Sciatic nerve (tissue), 2 donors: ENCODE results near the gene CELF4. TPM values are rescaled to one million over a fixed set of nuclear protein-coding genes. Genes with fewer than 3 reads are reported as not detected.

Experiments used
- ATAC-seq: fragments of 200-7000 bp; cut with Tn5 transposase; one replicate; pipeline ENCODE4 v1.9.1; 2020; ENCODE audit warnings: mild to moderate bottlenecking, moderate library complexity
- DNase-seq: peaks from one replicate; pipeline ENCODE4 v3.0.0-alpha.2; 2020; ENCODE audit warnings: low spot score
- intact Hi-C: fragments of 100-400 bp; cut with DNase I; formaldehyde crosslinking; loops from one replicate; pipeline ENCODE4 v1.14.2; 2022
- total RNA-seq: library from RNA; stranded (reverse); fragmentation: NEBNext Ultra II Directional; extraction: Animal tissue kit (Norgen Biotek cat#: 25700); gene quantifications from one replicate; pipeline ENCODE4 v1.2.1, GENCODE V29; 2021
- donor health status: DM: no; HTN: no; CAD: no.
- donor health status: DM: no; HTN: no; CAD: no.

The CELF4 gene
- total RNA-seq: 0.45 TPM

GRCh38 chr18:37565101-37565976, at the start of gene CELF4:
CELF4 (minus strand) TSS chr18:37565798.
- intact Hi-C loops: no loop called here
- peak; percentile 28 for ATAC-seq
- no peak for DNase-seq

- ATAC-seq (no peak), DNase-seq (no peak)
- intact Hi-C loops: no loop called here
These were observed 47.6 kb upstream of the CELF4 start for GRCh38 chr18:37613253-37613565.

- intact Hi-C loops: no loop called here
- DNase-seq: no peak
- no peak for ATAC-seq
These were observed 47.1 kb upstream of the CELF4 start for GRCh38 chr18:37612524-37613252.

DNA sequence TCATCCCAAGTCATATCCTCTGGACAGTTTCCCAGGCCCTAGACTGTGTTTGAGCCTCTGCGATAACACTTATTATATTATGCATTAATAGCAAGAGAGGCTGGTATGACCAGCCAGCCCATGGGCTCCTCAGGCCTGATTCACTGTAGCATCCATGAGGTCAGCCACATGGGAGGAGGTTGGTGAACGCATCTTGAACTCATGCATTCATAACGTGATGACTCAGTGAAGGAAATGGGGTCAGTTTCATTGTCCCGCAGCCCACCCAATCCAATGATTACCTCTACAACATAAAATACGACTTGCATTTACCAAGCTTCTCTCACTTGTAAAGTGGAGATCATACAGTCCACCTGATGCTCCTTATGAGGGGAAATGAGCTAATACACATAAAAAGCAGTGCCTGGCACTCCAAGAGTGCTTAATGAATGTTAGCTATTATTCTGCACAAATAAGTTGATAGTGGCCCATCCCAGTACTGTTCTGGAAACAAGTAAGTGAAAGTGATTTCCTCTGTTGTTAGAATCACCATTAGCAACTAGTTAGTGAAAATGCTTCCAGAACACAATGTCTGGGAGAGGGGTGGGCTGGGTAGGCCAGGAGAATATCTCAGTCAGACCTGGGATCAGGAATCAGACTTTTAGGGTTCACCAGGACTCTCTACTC, 46.1 kb upstream of the CELF4 start:
- intact Hi-C loops: no loop called here
- DNase-seq: no peak

DNA sequence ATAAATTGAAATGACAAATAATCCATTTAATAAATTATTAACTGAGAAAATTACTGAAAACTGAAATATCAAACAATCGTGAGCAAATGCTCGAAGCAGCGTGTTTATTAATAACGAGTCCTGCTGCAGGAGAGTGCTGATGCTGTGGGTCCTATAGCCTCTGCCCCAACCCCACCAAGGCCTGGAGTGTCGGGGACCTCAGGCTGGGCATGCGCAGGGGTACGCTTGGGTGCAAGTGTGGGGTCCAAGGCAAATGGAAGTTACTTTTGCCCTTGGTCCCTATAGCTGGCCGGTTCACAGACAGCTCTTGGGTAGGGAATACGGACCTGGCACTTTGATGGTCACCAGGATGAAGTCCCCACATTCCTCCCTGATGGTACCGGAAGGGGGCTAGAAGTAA, 43.3 kb upstream of the CELF4 start:
- no peak for ATAC-seq
- DNase-seq: no peak
- intact Hi-C loops: no loop called here

More for the DNA sequence above, 46.1 kb upstream of the CELF4 start:
- ATAC-seq: no peak

GRCh38 chr18:37607281-37607680, 41.7 kb upstream of the CELF4 start:
- intact Hi-C loops: no loop called here
- DNase-seq (no peak), ATAC-seq (no peak)

GRCh38 chr18:37604032-37604431, 38.4 kb upstream of the CELF4 start:
- ATAC-seq (no peak), DNase-seq (no peak)
- intact Hi-C loops: no loop called here

DNA sequence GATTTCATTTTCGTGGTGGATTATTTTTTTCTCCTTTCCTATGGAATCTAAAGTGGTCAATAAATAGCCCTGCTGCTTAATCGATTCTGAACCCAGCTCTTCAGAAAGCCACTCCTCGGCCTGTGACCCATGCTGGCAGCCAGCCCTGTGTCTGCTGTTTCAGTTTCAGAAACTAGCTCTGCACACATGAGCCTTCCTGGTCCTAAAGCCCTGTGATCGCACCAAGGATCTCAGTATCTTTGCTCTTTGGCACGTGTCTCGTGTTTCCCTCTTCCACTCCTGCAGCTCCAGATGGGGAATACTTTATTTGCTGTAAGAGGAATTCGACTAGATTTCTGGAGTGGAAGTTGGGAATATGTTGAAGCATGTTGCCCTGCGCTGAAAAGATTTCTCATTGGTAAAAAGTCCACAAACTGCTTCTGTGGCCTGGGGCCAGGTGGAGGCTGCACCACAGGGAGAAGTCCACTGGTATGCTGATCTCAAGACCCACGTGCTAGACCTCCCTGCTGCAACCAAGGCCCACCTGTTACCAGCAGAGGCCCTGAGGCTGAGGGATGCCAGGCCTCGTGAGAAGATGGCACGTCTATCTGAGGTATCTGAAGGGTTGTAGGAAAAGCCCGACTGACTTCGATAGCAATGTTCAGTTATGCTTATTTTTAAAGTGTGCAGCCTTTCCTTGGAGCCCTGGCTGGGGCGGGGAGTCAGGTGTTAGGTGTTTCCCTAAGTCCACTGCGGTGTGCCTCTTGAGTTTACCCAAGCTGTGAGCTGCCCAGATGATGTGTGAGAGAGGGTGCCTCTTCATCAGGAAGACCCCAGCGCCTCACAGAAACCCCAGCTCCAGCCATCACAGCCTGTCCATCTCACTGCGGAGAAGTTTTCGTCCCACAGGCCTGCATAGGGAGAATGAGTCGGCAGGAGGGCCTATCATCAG, 33.6 kb upstream of the CELF4 start:
- DNase-seq (no peak), ATAC-seq (no peak)
- intact Hi-C loops: no loop called here

- intact Hi-C loops: no loop called here
- ATAC-seq: no peak
- DNase-seq: no peak
These were observed 32.8 kb upstream of the CELF4 start for GRCh38 chr18:37598396-37598795.

DNA sequence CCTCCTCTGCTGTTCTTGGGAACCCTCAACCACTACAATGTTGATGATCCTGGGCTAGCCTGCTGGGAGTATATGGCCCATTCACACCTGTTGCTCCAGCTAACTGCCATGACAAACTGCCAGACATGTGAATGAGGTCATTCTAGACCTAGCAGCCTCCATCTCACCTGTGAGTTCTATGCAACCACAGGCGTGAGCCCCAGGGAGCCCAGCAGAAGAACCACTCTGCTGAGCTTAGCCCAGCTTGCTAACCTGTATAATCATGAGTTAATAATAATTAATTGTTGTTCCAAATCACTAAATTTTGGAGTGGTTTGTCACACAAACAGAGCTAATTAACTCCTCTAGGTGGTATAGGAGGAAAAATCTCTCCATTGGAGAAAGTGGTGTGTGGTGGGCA, 24.7 kb upstream of the CELF4 start:
- ATAC-seq (no peak), DNase-seq (no peak)
- intact Hi-C loops: no loop called here

GRCh38 chr18:37588289-37588688, 22.7 kb upstream of the CELF4 start:
- no peak for ATAC-seq
- intact Hi-C loops: no loop called here
- no peak for DNase-seq

- intact Hi-C loops: no loop called here
- DNase-seq (no peak), ATAC-seq (no peak)
These were observed 21.1 kb upstream of the CELF4 start for GRCh38 chr18:37586656-37587225.

- ATAC-seq (no peak), DNase-seq (no peak)
- intact Hi-C loops: no loop called here
These were observed 19.5 kb upstream of the CELF4 start for GRCh38 chr18:37584952-37585695.

- DNase-seq: no peak
- intact Hi-C loops: no loop called here
- no peak for ATAC-seq
These were observed 18.6 kb upstream of the CELF4 start for GRCh38 chr18:37584217-37584616.

DNA sequence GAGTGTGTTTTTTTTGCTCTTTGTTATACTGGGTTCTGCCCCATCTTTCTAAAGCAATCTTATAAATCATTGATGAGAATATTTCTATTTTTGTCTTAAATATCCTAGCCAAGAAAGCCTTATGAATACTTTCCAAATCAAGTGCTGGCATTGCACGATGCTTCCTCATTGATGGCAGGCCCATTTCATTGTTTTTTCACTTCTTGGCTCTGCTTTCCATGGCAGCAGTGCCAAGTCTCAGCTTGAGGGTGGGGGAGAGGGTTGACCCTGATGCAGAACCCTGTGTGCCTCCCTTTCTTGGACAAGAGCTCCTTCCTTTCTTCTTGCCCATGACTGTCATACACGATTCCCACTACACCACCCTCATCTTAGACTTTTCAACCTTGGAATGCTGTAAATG, 16.7 kb upstream of the CELF4 start:
- intact Hi-C loops: no loop called here
- ATAC-seq: no peak
- DNase-seq: no peak

GRCh38 chr18:37578886-37579513, 13.4 kb upstream of the CELF4 start:
- DNase-seq (no peak), ATAC-seq (no peak)
- intact Hi-C loops: no loop called here

DNA sequence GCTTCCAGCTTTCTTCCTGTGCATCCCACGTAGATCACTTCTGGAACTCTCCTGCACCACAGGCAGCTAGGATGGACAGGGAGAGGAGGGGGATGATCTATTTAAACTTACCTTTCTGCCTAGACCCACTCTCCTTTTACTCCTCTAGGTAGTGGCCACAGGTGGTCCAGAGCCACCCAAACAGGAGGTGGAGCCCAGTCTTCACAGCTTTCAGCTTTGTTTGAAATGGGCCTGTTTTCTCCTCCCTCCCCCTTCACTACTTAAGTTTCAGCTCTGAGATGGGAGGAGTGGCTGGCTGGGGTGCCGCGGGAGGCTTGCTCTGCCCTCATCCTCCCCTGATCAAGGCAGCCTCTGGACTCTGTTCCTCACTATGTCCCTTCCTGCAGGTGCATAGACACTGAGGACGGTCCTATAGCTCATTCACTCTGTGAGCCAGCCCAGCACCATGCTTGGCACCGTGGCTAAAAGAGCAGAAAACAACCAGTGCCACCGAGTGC, 12.6 kb upstream of the CELF4 start:
- intact Hi-C loops: no loop called here
- DNase-seq (no peak), ATAC-seq (no peak)
